Fibroblast of mammary gland (primary cell): Measurements from ENCODE around the gene CAST.
A peak's percentile ranks its signal among the peaks of the same experiment; 100 is the strongest.

Experiments used
- DNase-seq: peaks from one replicate; pipeline ENCODE4 v3.0.0-alpha.2; 2010; ENCODE audit warnings: low read depth
- H3K4me3 ChIP-seq: 2 replicates; pipeline ENCODE4 v1.5.1; 2011; ENCODE audit warnings: low read depth, mild to moderate bottlenecking, low read length, moderate library complexity; ENCODE audit not compliant: control insufficient read depth
- TF ChIP-seq, protein P1 (sequence below): conservative IDR thresholded peaks from 2 replicates; pipeline ENCODE4 v1.5.1; 2011; ENCODE audit warnings: low read depth, low read length, inconsistent platforms; ENCODE audit not compliant: control insufficient read depth, insufficient read depth

The CAST gene

DNA sequence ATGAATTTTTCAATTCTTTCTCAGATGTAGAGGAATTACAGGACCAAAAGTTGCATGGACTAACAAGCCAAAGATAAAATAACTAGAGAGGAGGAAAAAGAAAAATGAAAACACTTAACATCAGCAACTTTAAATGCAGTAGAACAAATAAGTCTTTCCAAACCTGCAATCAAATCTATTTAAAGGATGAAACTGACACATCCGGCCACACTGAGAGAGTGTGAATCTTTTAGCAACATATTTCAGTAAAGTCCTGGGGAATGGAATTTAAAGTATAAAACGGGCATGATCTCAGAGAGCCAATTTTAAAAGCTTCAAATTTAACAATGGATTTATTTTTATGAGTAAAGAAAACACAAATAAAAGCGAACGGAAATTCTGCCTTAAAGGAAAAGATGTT, 17.1 kb downstream of the CAST start:
- TF ChIP-seq, protein P1, sequence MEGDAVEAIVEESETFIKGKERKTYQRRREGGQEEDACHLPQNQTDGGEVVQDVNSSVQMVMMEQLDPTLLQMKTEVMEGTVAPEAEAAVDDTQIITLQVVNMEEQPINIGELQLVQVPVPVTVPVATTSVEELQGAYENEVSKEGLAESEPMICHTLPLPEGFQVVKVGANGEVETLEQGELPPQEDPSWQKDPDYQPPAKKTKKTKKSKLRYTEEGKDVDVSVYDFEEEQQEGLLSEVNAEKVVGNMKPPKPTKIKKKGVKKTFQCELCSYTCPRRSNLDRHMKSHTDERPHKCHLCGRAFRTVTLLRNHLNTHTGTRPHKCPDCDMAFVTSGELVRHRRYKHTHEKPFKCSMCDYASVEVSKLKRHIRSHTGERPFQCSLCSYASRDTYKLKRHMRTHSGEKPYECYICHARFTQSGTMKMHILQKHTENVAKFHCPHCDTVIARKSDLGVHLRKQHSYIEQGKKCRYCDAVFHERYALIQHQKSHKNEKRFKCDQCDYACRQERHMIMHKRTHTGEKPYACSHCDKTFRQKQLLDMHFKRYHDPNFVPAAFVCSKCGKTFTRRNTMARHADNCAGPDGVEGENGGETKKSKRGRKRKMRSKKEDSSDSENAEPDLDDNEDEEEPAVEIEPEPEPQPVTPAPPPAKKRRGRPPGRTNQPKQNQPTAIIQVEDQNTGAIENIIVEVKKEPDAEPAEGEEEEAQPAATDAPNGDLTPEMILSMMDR, result no peak
- DNase-seq, result no peak
- H3K4me3 ChIP-seq, result no peak overlapping the region

DNA sequence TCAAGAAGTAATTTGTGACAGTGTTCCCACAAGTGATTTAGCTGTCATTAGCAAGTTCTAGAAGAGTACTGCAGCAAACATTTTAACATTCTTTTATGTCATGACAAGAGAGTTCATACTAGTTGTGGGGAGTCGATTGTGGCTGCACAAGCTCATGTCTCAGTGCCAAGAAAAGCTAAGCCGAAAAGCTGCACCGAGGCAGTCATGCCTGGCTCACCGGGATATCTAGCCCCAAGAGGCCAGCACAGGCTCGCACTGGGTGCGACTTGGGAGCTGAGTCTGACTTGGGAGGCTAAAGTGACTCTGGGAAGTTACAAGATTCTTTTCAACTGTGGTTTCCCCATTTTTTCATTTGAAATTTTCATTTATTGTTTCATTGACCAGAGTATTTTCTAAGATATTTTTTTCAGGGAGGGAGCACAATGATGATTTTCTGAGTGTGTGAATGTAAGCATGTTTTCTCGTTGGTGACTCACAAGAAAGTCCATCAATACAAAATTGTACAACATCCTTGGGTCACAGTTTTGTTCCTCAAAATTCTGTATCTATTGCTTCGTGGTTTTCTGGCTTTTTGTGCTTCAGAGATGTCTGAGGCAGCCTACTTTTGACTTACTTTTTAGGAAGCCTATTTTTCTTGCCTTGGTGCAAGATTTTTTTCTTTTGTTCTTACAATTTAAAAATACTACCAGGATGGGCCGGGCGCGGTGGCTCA, 18.7 kb downstream of the CAST start:
- TF ChIP-seq, protein P1, result no peak
- DNase-seq, result peak; percentile 46
- H3K4me3 ChIP-seq, result no peak overlapping the region

DNA sequence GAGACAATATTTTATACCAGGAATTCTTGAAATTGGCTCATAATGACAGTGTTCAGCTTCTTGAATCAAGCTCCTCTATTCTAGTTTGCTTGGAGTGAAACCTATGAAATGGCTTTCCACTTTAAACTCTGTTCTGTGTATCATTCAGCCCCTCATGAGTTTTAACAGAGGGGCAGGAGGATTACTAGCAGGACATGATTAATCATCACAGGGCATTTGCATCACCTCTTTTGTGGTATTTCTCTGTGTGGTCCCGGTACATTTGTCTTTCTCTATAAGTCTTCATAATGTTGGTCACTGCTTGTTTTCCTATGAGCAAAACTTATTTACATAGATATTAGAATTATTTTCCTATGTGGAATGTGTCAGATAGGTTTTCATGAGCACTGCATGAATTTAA, 21.2 kb downstream of the CAST start:
- no peak overlapping the region for H3K4me3 ChIP-seq
- TF ChIP-seq, protein P1, result no peak
- DNase-seq, result peak; percentile 55

DNA sequence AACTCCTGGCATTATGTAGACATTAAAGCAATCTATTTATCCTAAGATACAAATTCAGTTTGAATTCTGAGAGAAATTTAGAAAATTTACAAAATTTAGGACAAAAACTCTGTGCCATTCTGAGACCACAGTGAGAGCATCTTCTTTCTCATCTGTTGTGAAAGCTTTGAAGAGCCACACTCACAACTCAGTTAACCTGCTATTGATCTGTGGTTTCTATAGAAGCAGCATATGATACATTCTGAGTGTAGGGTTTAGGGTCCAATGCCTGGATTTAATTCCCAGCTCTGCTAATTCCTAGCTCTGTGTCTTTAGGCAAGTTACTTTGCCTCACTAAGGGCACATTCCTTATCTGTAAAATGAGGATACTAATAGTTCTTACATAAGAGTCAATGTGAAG, 21.6 kb downstream of the CAST start:
- TF ChIP-seq, protein P1, result no peak
- no peak for DNase-seq
- H3K4me3 ChIP-seq, result no peak overlapping the region

DNA sequence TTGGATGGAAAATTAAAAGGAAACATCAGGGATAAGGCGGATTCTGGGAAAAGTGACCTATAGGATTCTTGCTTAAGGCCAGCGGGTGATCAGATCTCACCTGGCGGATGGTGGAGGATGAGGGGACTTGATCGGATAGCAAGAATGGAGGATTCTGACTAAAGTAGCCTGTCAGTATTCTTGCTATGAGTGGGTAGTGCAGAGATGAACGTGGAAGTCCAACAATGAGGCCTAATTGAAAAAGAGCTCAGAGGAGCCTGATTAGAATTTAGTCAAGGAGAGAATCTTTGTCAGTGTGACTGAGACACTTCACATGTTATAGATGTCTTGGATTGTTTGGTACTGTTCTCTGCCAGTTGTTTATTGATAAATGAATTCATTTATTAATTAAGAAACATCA, 24.9 kb downstream of the CAST start:
- H3K4me3 ChIP-seq, result no peak overlapping the region
- no peak for DNase-seq
- TF ChIP-seq, protein P1, result no peak

DNA sequence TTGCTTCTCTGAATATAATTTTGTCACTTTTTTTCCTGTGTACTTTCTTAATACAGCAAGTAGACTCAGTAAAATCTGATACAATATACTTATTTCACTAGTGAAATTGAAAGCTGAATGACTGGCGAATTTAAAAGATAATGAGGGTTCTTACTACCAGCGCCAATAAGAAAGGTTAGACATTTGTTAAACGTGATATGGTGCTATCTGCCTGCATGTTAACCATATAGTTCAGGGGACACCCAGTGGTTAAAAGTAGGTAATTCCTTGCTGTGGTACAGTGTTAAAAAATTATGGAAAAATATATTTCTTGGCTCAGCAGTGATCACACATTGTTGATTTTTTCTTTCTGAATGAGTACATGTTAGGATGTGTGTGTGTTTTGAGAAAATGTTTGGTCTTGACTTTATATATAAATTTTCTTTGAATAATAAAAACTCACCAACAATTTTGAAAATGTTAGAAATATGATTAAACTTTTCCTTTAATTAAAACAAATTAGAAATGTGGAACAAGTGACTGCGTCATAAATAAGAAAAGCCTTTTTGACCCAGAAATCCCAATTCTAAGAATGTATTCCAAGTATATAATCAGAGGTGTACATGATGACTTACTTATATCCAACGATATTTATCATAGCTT, 25.8 kb downstream of the CAST start:
- DNase-seq, result peak; percentile 69
- H3K4me3 ChIP-seq, result no peak overlapping the region

More for the DNA sequence above, 25.8 kb downstream of the CAST start:
- TF ChIP-seq, protein P1, result peak; percentile 66
